ENCODE results near the gene COL15A1. TPM values are rescaled to one million over a fixed set of nuclear protein-coding genes. Genes with fewer than 3 reads are reported as not detected.

The COL15A1 gene
- total and polyA plus RNA-seq, 2 of the 8 experiments (the other 6 are each of a cell fraction or from before 2014, with no cell fraction given), result 0.12 to 0.15 TPM

- TF ChIP-seq CHD7 (IDR thresholded peaks at IDR 0.05; ENCODE audit: insufficient replicate concordance, low read length), result no peak
- TF ChIP-seq EGR1 (IDR thresholded peaks at IDR 0.05; ENCODE audit: borderline replicate concordance, low read depth, low read length), result no peak
- no peak for TF ChIP-seq CBX5 (IDR thresholded peaks at IDR 0.05; ENCODE audit: low read depth, low read length)
- no peak for TF ChIP-seq TAF1 (IDR thresholded peaks at IDR 0.05; ENCODE audit: low read depth, low read length)
- no peak for TF ChIP-seq MAX (IDR thresholded peaks at IDR 0.05)
- no peak for TF ChIP-seq PHF8 (conservative IDR thresholded peaks at IDR 0.05; ENCODE audit: low read depth, low read length)
- TF ChIP-seq GABPA (IDR thresholded peaks at IDR 0.05; ENCODE audit: borderline replicate concordance, insufficient read depth, low read length), result no peak
- no peak for TF ChIP-seq ZNF274 (IDR thresholded peaks at IDR 0.05; ENCODE audit: borderline replicate concordance, extremely low read depth, low read length)
- no peak for TF ChIP-seq NANOG (IDR thresholded peaks at IDR 0.05; ENCODE audit: insufficient read depth, low read depth, low read length, poor library complexity, severe bottlenecking)
- no peak for TF ChIP-seq TAF7 (optimal IDR thresholded peaks at IDR 0.05; ENCODE audit: borderline replicate concordance, low read depth, low read length)
- TF ChIP-seq BRCA1 (IDR thresholded peaks at IDR 0.05; ENCODE audit: low read depth, low read length), result no peak
Measured at GRCh38 chr9:98970532-98971041, 26.9 kb downstream of the COL15A1 start (continued).

Data from H1 (cell line).